CD14-positive monocyte (primary cell): Measurements from ENCODE around the gene FAM53A. TPM values are rescaled to one million over a fixed set of nuclear protein-coding genes. Genes with fewer than 3 reads are reported as not detected.

Source experiments
- DNase-seq, 3 donors: peaks; one replicate each; pipeline ENCODE4 v3.0.0-alpha.2; 2011 to 2022
- H2AFZ ChIP-seq: 2 replicates; pipeline ENCODE4 v1.6.0; 2012; ENCODE audit warnings: mild to moderate bottlenecking, low read depth, low read length, inconsistent platforms; ENCODE audit not compliant: insufficient read depth, poor library complexity, severe bottlenecking
- H3K27ac ChIP-seq, 2 donors: 1 replicate in 1 of 2; 2 replicates in 1 of 2; pipeline ENCODE4 v1.5.1; 2012 to 2013; ENCODE audit warnings: low read length in 2 of 2, control low read depth in 1 of 2, inconsistent platforms in 1 of 2, low read depth in 1 of 2, mild to moderate bottlenecking in 1 of 2
- H3K27me3 ChIP-seq, 2 donors: one replicate each; pipeline versions ENCODE4 v1.6.0 to v1.6.1; 2011 to 2013; ENCODE audit warnings: low read length in 2 of 2; ENCODE audit not compliant: control insufficient read depth in 2 of 2, insufficient read depth in 2 of 2
- H3K36me3 ChIP-seq, 2 donors: replicated peaks in 1 of 2; 1 replicate in 1 of 2; 2 replicates in 1 of 2; pipeline versions ENCODE4 v1.5.1 to v1.6.1; 2012 to 2013; ENCODE audit warnings: low read length in 2 of 2, control low read depth in 1 of 2, inconsistent platforms in 1 of 2, mild to moderate bottlenecking in 1 of 2; ENCODE audit not compliant: insufficient read depth in 2 of 2, control insufficient read depth in 1 of 2
- H3K4me1 ChIP-seq, 2 donors: 1 replicate in 1 of 2; 2 replicates in 1 of 2; pipeline versions ENCODE4 v1.5.1 to v1.6.1; 2012 to 2013; ENCODE audit warnings: low read length in 2 of 2, control low read depth in 1 of 2, inconsistent platforms in 1 of 2, mild to moderate bottlenecking in 1 of 2, moderate library complexity in 1 of 2; ENCODE audit not compliant: insufficient read depth in 2 of 2, control insufficient read depth in 1 of 2
- H3K4me2 ChIP-seq: replicated peaks from 2 replicates; pipeline ENCODE3; 2012; ENCODE audit warnings: low read length, moderate library complexity, mild to moderate bottlenecking; ENCODE audit not compliant: poor library complexity, severe bottlenecking; ENCODE audit errors: extremely low read depth
- H3K4me3 ChIP-seq, 3 experiments: fragments of 200-600 bp in 1 of 3; sonication (generic) in 1 of 3; replicated peaks in 1 of 3; 1 replicate in 2 of 3; 2 replicates in 1 of 3; pipeline ENCODE4 v1.5.1; 2011 to 2013; ENCODE audit warnings: low read length in 3 of 3, mild to moderate bottlenecking in 3 of 3, control low read depth in 2 of 3, low read depth in 2 of 3, inconsistent platforms in 1 of 3, moderate library complexity in 1 of 3
- H3K79me2 ChIP-seq: 2 replicates; pipeline ENCODE4 v1.6.0; 2012; ENCODE audit warnings: mild to moderate bottlenecking, control low read depth, inconsistent platforms, low read length, moderate library complexity; ENCODE audit not compliant: insufficient read depth
- H3K9ac ChIP-seq: 2 replicates; pipeline ENCODE4 v1.6.0; 2017; ENCODE audit warnings: low read length, mild to moderate bottlenecking; ENCODE audit not compliant: insufficient read depth, poor library complexity, severe bottlenecking
- H3K9me3 ChIP-seq, 2 donors: replicated peaks in 1 of 2; 1 replicate in 1 of 2; 2 replicates in 1 of 2; pipeline versions ENCODE4 v1.5.1 to v1.6.1; 2012 to 2013; ENCODE audit warnings: low read length in 2 of 2, control low read depth in 1 of 2; ENCODE audit not compliant: control insufficient read depth in 1 of 2, insufficient read depth in 1 of 2
- H4K20me1 ChIP-seq: 2 replicates; pipeline ENCODE4 v1.6.0; 2012; ENCODE audit warnings: mild to moderate bottlenecking, low read length, control low read depth, moderate library complexity; ENCODE audit not compliant: insufficient read depth
- H3K27ac Mint-ChIP-seq, 7 donors: one replicate each; pipeline ENCODE4 v1.8.0; 2020; ENCODE audit warnings: mild to moderate bottlenecking in 7 of 7, mixed read lengths in 7 of 7, moderate library complexity in 6 of 7, inconsistent platforms in 2 of 7
- H3K27me3 Mint-ChIP-seq, 3 donors: one replicate each; pipeline ENCODE4 v1.8.0; 2021 to 2022; ENCODE audit warnings: low read depth in 3 of 3, mild to moderate bottlenecking in 3 of 3, mixed read lengths in 3 of 3, moderate library complexity in 3 of 3, inconsistent platforms in 1 of 3
- H3K36me3 Mint-ChIP-seq, 2 donors: one replicate each; pipeline ENCODE4 v1.8.0; 2020; ENCODE audit warnings: mixed read lengths in 2 of 2, inconsistent platforms in 1 of 2, mild to moderate bottlenecking in 1 of 2
- H3K4me1 Mint-ChIP-seq: one replicate; pipeline ENCODE4 v1.8.0; 2020; ENCODE audit warnings: mild to moderate bottlenecking, mixed read lengths
- H3K4me3 Mint-ChIP-seq, 2 donors: one replicate each; pipeline ENCODE4 v1.8.0; 2020; ENCODE audit warnings: mild to moderate bottlenecking in 2 of 2, mixed read lengths in 2 of 2, moderate library complexity in 1 of 2
- H3K9me3 Mint-ChIP-seq, 7 donors: one replicate each; pipeline ENCODE4 v1.8.0; 2020 to 2022; ENCODE audit warnings: mixed read lengths in 7 of 7, mild to moderate bottlenecking in 6 of 7, moderate library complexity in 6 of 7, inconsistent platforms in 2 of 7
- WGBS: methylation state at CpG from one replicate; pipeline ENCODE4 v1.1.5; 2013; ENCODE audit warnings: missing lambda C conversion rate; ENCODE audit not compliant: insufficient coverage; 5-methylcytosine and 5-hydroxymethylcytosine counted together
- intact Hi-C, 2 donors: fragments of 100-400 bp; cut with micrococcal nuclease; formaldehyde crosslinking; loops; one replicate each; pipeline versions ENCODE4 v1.15.0 to v1.15.1; 2023
- polyA plus RNA-seq, 3 donors: library from polyadenylated mRNA; depleted of rRNA in 1 of 3; unstranded in 2 of 3; stranded (reverse) in 1 of 3; fragments of 300-500 nt in 2 of 3; fragments of >200 nt in 1 of 3; fragmentation: Illumina TruSeq in 2 of 3; gene quantifications; 1 replicate in 2 of 3; 2 replicates in 1 of 3; pipeline ENCODE4 v1.2.3, GENCODE V29; 2012 to 2021
- TF ChIP-seq, protein P1 (sequence below): fragments of 200-600 bp; IDR thresholded peaks from one replicate; pipeline ENCODE4 v1.8.0; 2022; ENCODE audit warnings: antibody characterized with exemption, mild to moderate bottlenecking

FAM53A gene
- polyA plus RNA-seq, 3 donors, result 0.40 to 0.82 (median 0.76) TPM

DNA sequence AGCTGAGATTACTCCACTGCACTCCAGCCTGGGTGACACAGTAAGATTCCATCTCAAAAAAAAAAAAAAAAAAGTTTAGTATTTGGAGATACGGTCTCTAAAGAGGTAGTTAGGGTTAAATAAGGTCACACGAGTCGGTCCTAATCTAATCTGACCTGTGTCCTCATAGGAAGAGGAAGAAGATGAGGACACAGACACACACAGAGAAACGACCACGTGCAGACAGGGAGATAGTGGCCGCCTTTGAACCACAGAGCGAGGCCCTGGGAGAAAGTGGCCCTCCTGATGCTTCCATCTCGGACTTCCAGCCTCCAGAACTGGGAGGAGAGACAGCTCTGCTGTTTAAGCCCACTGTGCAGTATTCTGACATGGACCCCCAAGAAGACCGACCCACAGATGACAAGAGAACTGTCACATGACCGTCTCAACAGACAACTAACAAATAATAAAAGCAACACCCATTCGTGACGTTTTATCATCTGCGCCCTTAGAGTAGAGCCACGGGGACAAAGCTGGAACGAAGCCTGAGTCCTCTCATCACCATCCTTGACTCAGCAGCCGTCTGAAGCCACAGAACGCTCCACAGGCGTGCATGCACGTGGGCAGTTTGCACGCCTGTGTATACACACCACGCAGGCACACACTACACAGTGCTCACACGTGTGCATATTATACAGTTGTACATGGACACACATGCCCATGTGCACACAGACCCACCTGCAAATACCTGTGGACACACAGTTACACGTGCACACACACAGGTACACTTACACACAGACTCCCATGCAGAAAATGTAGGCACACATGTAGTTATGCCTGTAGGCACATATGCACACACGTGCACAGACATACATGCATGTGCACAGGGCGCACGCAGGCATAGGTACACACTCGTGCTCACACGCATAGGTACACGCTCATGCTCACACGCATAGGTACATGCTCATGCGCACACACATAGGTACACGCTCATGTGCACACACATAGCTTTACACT is 51.7 kb downstream of the FAM53A start:
- no peaks in the 10 kb centered on the region for H3K9me3 ChIP-seq
- no peaks in the 10 kb centered on the region for H3K27me3 ChIP-seq
- WGBS, result 90% methylated on average over 29 of the region's 32 CpGs
- H3K4me3 Mint-ChIP-seq, result no peak overlapping the region
- TF ChIP-seq, protein P1, sequence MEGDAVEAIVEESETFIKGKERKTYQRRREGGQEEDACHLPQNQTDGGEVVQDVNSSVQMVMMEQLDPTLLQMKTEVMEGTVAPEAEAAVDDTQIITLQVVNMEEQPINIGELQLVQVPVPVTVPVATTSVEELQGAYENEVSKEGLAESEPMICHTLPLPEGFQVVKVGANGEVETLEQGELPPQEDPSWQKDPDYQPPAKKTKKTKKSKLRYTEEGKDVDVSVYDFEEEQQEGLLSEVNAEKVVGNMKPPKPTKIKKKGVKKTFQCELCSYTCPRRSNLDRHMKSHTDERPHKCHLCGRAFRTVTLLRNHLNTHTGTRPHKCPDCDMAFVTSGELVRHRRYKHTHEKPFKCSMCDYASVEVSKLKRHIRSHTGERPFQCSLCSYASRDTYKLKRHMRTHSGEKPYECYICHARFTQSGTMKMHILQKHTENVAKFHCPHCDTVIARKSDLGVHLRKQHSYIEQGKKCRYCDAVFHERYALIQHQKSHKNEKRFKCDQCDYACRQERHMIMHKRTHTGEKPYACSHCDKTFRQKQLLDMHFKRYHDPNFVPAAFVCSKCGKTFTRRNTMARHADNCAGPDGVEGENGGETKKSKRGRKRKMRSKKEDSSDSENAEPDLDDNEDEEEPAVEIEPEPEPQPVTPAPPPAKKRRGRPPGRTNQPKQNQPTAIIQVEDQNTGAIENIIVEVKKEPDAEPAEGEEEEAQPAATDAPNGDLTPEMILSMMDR, result no peak
- no peaks in the 10 kb centered on the region for H3K4me1 Mint-ChIP-seq
- H3K9me3 Mint-ChIP-seq, result peaks cover 0 to 4% (median 2%) of the 10 kb centered on the region in 7 donors
- H3K9ac ChIP-seq, result no peak overlapping the region
- no peak overlapping the region for H3K27ac Mint-ChIP-seq
- H3K36me3 Mint-ChIP-seq, result no peaks in the 10 kb centered on the region
- no peaks in the 10 kb centered on the region for H3K36me3 ChIP-seq
- H2AFZ ChIP-seq, result no peak overlapping the region
- H4K20me1 ChIP-seq, result no peaks in the 10 kb centered on the region
- no peak for DNase-seq
- no peaks in the 10 kb centered on the region for H3K4me1 ChIP-seq
- H3K79me2 ChIP-seq, result no peaks in the 10 kb centered on the region
- no peak overlapping the region for H3K4me3 ChIP-seq
- peaks cover 0 to 10% (median 4%) of the 10 kb centered on the region in 3 donors for H3K27me3 Mint-ChIP-seq
- H3K4me2 ChIP-seq, result no peak overlapping the region
- H3K27ac ChIP-seq, result no peak overlapping the region
- intact Hi-C loops, result no loop called here

DNA sequence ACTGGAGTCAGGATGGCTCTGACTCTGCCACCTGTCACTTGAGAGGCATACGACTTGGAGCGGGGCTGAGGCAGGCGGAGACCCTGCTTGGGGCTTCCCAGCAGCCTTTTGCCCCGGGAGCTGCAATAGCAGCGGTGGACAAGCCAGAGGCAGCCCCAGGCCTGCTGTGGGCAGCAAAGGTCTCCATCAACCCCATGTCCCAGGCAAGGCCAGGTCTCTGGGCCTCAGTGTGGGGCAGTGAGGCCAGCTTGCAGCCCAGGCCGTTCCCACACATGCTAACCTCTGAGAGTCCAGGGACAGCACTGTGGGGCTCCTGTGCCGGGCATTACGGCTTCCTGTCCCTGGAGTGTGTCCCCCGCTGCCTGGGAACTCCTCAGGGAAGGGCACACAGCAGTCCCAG is 53.0 kb downstream of the FAM53A start:
- Mint-ChIP-seq H3K4me1 (no peaks in the 10 kb centered on the region), H3K4me3 (no peak overlapping the region), H3K36me3 (no peaks in the 10 kb centered on the region), H3K9me3 (peaks cover 0 to 4% (median 2%) of the 10 kb centered on the region in 7 donors), H3K27ac (no peak overlapping the region), H3K27me3 (peaks cover 0 to 9% (median 4%) of the 10 kb centered on the region in 3 donors)
- intact Hi-C loops, result no loop called here
- H3K4me1 ChIP-seq, result no peaks in the 10 kb centered on the region
- H2AFZ ChIP-seq, result no peak overlapping the region
- TF ChIP-seq, protein P1, result no peak
- H3K4me2 ChIP-seq, result no peak overlapping the region
- no peaks in the 10 kb centered on the region for H3K79me2 ChIP-seq
- no peak overlapping the region for H3K27ac ChIP-seq
- no peaks in the 10 kb centered on the region for H3K36me3 ChIP-seq
- WGBS, result 93% methylated on average over 9 of the region's 9 CpGs
- no peak overlapping the region for H3K4me3 ChIP-seq
- H3K9ac ChIP-seq, result no peak overlapping the region
- H3K27me3 ChIP-seq, result no peaks in the 10 kb centered on the region
- no peak for DNase-seq
- peaks cover 0 to 2% of the 10 kb centered on the region in 2 donors for H3K9me3 ChIP-seq
- no peaks in the 10 kb centered on the region for H4K20me1 ChIP-seq
